C4-2B (cell line): Measurements from ENCODE around the gene AXIN1.

Source experiments
- ZFX ChIP-seq: fragments of 450-650 bp; IDR thresholded peaks from 2 replicates; pipeline ENCODE4 v1.6.1; 2017
- TF ChIP-seq, protein P1 (sequence below): fragments of 450-650 bp; conservative IDR thresholded peaks from 2 replicates; pipeline ENCODE4 v1.5.1; 2017; ENCODE audit warnings: mild to moderate bottlenecking

- TF ChIP-seq, protein P1, sequence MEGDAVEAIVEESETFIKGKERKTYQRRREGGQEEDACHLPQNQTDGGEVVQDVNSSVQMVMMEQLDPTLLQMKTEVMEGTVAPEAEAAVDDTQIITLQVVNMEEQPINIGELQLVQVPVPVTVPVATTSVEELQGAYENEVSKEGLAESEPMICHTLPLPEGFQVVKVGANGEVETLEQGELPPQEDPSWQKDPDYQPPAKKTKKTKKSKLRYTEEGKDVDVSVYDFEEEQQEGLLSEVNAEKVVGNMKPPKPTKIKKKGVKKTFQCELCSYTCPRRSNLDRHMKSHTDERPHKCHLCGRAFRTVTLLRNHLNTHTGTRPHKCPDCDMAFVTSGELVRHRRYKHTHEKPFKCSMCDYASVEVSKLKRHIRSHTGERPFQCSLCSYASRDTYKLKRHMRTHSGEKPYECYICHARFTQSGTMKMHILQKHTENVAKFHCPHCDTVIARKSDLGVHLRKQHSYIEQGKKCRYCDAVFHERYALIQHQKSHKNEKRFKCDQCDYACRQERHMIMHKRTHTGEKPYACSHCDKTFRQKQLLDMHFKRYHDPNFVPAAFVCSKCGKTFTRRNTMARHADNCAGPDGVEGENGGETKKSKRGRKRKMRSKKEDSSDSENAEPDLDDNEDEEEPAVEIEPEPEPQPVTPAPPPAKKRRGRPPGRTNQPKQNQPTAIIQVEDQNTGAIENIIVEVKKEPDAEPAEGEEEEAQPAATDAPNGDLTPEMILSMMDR: no peak
- no peak for TF ChIP-seq ZFX
These were observed 79.6 kb downstream of the AXIN1 start for GRCh38 chr16:272633-273546.
